SW 1271 (cell line): Measurements from ENCODE around the gene USPL1.
A peak's percentile ranks its signal among the peaks of the same experiment; 100 is the strongest.

Experiments
- DNase-seq, 2 experiments: peaks; one replicate each; lab custom pipeline; 2025; lab: John Stamatoyannopoulos, UW

The USPL1 gene

DNA sequence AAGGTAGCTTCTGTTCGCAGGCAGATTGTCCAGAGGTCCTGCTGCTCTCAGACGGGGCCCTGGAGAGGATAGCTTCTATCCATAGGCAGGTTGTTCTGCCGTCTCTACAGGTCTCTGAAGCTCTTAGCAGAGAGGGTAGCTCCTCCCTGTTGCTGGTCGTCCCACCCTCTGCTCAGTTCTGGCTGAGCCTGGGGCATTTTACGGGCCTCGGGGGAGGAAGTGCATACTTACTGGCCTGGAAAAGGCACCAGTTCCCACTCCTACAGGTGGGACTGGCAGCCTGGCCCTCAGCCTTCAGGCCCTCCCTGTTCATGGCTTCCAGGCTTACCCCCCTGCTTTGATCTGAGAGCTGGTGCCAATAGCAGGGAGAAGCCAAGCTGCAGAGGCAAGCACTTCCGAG, 42.3 kb downstream of the USPL1 start:
- no peak for DNase-seq

- no peak for DNase-seq
Measured at GRCh38 chr13:30660796-30661195, 43.1 kb downstream of the USPL1 start.

GRCh38 chr13:30664689-30665275, 47.1 kb downstream of the USPL1 start:
- no peak for DNase-seq

DNA sequence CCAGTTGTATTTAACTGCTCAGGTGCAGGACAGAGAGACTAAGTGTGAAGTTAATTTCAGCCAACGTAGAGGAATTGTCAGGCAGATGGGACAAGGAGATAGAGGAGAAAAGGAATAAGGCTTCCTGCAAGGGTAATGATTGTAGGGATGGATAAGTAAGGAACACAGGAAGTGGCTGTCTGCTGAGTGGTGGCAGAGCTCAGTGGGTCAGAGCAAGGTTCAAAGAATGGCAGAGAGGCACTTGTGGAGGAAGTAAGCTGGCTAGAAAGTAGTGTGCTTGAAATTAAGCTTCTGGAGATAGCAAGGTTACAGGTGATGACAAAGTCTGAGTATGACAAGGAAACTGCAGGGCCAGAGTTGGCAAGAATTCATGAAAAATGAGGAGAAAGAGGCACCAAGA, 47.9 kb downstream of the USPL1 start:
- no peak for DNase-seq

DNA sequence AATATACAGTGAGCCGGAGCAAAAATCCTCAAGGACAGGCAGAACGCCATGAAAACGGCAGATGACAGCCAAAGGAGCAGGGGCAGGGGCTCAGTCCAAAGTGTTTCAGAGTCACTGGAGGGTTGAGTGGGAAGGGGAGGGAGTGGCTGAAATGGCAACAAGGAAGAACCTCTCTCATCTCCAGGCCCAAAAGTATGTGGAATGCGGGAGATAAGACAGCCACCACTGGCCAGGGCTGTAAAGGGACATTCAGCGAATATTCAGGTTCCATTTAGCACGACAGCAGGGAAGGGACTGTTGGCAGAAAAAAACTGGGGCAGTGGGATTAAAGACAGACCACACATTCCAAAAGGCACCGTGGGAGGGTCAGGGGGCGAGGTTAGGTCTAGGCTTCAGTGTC, 48.4 kb downstream of the USPL1 start:
- DNase-seq = no peak

GRCh38 chr13:30667014-30667413, 49.3 kb downstream of the USPL1 start:
- DNase-seq = no peak

GRCh38 chr13:30668312-30668711, 50.6 kb downstream of the USPL1 start:
- DNase-seq = no peak

- no peak for DNase-seq
Measured at GRCh38 chr13:30671271-30671815, 53.6 kb downstream of the USPL1 start.

- peak; percentile 80 to 88 for DNase-seq
Measured at GRCh38 chr13:30673669-30674521, 56.2 kb downstream of the USPL1 start.

DNA sequence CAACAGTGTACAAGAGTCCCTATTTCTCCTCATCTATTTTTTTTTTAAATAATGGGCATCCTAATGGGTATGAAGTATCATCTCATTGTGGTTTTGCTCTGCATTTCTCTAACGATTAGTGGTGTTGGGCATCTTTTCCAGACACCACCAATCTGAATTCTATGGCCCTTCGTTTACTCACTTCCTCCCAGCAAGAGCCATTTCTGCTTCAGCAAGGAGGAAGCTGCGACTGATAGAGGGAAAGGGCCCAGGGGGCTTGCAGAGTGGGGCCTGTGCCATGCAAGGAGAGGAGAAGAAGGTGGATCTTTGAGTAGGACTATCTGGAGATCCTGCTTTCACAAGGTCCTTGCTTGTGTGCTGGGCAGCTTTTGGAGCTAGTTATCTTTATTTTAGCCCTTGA, 58.0 kb downstream of the USPL1 start:
- no peak for DNase-seq

DNA sequence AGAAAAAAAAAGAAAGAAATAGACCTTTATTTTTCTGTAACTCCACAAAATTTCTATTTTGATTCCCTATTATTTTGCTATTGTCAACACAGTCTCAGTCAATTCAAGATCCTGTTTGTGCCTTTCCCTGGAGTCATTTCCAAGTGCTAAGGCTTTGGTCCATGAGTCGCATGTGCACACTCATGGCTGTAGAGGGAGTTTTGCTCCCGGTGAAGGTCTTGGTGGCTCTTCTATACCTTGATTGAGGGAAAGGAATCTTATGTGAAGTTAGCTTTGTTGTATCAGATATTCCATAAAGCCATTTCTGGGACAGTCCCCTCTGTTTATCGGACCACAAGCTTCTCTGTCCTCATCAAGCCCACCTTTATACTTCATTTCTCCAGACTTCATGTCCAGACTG, 59.0 kb downstream of the USPL1 start:
- peak in 1 of 2 experiments; percentile 13 for DNase-seq

GRCh38 chr13:30679483-30680330, 62.0 kb downstream of the USPL1 start:
- DNase-seq = peak in 1 of 2 experiments; percentile 18

DNA sequence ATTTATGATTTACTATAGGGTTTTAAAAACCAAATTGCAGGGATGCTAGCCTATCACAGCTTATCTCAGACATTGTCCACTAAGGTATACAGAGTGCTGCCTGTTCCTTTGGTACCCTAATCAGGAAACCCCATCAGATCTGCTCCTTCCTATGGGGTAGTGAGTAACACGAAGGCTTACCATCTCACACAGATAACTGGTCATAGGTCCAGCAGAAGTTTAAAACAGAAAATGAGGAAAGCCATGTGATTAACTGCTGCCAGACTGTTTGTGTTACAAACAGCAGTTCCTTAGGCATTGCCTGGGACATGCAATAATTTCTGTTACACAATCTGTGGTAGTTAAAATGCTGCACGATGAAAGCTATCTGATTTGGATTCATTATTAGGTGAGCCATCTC, 64.1 kb downstream of the USPL1 start:
- no peak for DNase-seq

DNA sequence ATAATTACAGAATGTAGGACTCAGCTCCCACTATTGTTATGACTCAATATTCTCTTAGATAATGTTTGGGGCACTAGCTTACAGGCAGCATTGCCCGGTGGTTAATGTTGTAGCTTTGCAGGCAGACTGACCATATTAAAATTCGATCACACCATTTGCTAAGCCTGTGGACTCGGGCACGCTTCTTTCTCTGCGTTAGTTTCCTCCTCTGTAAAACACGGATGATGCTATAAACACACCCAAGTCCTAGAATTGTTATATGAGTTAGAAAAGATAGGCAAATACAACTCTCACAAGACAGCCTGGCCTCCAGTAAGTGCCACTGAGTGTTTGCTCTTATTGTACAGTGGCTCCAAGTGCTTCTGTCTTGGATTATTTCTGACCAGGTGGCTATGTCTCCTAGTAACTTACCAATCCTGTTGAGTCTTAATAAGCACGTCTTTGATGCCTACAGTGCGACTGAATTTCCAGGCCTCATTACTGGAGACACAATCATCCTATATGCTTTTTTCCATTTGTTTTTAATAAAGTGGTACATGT, 67.7 kb downstream of the USPL1 start:
- DNase-seq = no peak

- DNase-seq = no peak
Measured at GRCh38 chr13:30685987-30686386, 68.3 kb downstream of the USPL1 start.

- no peak for DNase-seq
Measured at GRCh38 chr13:30687601-30688000, 69.9 kb downstream of the USPL1 start.

GRCh38 chr13:30689752-30690151, 72.0 kb downstream of the USPL1 start:
- DNase-seq = no peak

DNA sequence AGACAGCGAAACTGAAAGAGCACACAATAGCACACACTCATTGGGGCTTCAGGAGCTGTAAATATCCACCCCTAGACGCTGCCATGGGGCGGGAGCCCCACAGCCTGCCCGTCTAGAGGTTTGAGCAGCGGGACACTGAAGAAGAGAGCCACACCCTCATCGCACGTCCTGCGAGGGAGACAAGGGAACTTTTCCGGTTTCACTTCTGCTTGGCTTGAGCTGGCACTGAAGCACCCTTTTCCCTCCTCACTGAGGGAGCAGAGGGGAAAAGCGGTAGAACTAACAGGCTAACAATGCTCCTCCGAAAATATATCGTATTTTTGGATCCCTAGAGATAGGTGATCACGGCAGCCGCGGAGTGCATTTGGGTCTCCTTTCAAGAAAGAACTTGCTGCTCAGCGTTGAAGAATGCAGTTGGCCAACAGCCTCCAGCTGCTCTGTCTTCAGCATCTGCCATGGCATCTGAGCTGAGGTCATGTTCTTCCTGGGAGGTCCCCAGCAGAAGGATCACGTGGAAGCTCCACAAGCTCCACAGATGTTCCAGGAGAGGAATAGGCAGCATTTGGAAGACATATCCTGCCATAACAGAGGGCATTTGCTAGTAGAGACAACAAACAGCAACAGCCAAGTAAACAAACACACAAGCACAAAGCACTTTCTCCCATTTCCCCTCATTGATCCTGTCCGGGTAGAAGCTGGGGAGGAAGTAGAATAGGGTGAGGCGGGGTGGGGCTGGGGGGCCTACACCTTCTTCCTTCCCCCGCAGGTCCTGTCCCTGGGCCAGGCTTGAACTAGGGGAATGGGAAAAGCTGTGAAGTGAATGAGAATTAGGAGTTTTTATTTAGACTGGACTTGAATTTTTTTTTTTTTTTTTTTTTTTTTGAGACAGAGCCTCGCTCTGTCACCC, 72.8 kb downstream of the USPL1 start:
- DNase-seq = peak; percentile 7 to 56

GRCh38 chr13:30692113-30692512, 74.4 kb downstream of the USPL1 start:
- DNase-seq = no peak

DNA sequence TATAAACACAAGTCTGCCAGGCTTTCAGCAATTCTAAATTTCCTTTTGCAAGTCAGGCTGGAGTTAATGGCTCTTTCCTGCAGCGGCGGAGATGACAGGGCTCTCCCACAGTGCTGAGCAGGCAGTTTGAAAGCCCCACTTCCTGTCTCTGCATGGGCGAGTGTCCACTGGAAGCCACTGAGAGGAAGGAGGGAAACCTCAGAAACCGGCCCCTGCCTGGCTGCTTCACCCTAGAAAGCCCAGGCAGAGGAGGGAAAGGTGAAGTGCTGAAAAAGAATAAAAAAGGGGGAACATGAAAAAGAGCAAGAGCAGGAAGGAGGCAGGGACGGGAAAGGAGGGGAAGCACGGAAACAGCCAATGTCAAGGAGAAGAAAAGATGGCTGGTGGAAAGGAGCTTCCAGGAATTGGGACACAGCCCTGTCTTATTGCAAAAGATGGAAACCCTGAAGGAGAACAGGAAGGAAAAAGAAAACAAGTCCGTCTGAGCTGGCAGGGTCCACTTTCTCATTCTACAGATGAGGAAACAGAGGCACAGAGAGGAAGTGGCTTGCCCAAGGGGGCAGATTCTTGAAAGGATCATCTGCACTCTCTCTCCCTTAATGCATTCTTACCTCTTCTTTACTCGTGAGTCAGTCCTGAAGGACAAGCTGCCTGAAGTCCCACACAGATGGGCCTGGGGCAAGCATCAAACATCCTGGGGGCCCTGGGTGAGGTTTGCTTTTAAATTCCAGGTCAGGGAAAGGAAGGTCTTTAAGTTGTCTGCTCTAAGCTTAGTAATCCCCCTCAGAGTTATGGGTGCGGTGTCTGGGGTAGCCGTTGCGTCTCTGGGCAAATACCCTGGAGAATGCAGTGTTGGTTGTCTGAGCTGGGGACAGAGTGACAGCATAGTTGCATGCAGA, 78.8 kb downstream of the USPL1 start:
- DNase-seq = no peak
